ENCODE data around the gene ACTR5. TPM values are rescaled to one million over a fixed set of nuclear protein-coding genes. Genes with fewer than 3 reads are reported as not detected.
"Not testable (repeated sequence)": the region's sequence is repeated elsewhere in the genome, so short reads cannot be mapped to it uniquely, and the experiment has no call there.

The ACTR5 gene
- total RNA-seq, 1 donor from 2014 or later, result 15.2 TPM

GRCh38 chr20:38782275-38782674 lies 34.0 kb downstream of the ACTR5 start:
- peaks cover 2% of the 10 kb centered on the region for H3K27me3 Mint-ChIP-seq (ENCODE audit: insufficient read depth)
- intact Hi-C loops (cut with micrococcal nuclease), result no loop called here
- no peak overlapping the region for H3K27ac Mint-ChIP-seq
- H3K4me3 Mint-ChIP-seq, result no peak overlapping the region
- peaks cover 9% of the 10 kb centered on the region for H3K4me1 Mint-ChIP-seq (ENCODE audit: low read depth)
- peaks cover 3% of the 10 kb centered on the region for H3K36me3 Mint-ChIP-seq (ENCODE audit: low read depth)
- no peak for DNase-seq (ENCODE audit: low spot score)
- no peaks in the 10 kb centered on the region for H3K9me3 Mint-ChIP-seq

- intact Hi-C loops (cut with micrococcal nuclease), result no loop called here
- no peak overlapping the region for H3K27ac Mint-ChIP-seq
- no peak overlapping the region for H3K4me3 Mint-ChIP-seq
Measured at GRCh38 chr20:38787870-38788269, 39.6 kb downstream of the ACTR5 start.

GRCh38 chr20:38789503-38790199 lies 41.4 kb downstream of the ACTR5 start:
- H3K27ac Mint-ChIP-seq, result no peak overlapping the region
- H3K36me3 Mint-ChIP-seq (ENCODE audit: low read depth), result peaks cover 3% of the 10 kb centered on the region
- no peaks in the 10 kb centered on the region for H3K9me3 Mint-ChIP-seq
- H3K4me1 Mint-ChIP-seq (ENCODE audit: low read depth), result peaks cover 7% of the 10 kb centered on the region
- intact Hi-C loops (cut with micrococcal nuclease), result loop anchor here (1.0 to 2.0 kb wide), 2 partner anchors 104 to 143 kb away; no protein-coding TSS in a partner anchor
- H3K4me3 Mint-ChIP-seq, result no peak overlapping the region
- H3K27me3 Mint-ChIP-seq (ENCODE audit: insufficient read depth), result no peaks in the 10 kb centered on the region
- DNase-seq (ENCODE audit: low spot score), result no peak

More at GRCh38 chr20:38787870-38788269, 39.6 kb downstream of the ACTR5 start:
- H3K9me3 Mint-ChIP-seq, result no peaks in the 10 kb centered on the region
- H3K27me3 Mint-ChIP-seq (ENCODE audit: insufficient read depth), result no peaks in the 10 kb centered on the region
- peaks cover 7% of the 10 kb centered on the region for H3K4me1 Mint-ChIP-seq (ENCODE audit: low read depth)
- DNase-seq (ENCODE audit: low spot score), result no peak
- H3K36me3 Mint-ChIP-seq (ENCODE audit: low read depth), result peaks cover 3% of the 10 kb centered on the region

GRCh38 chr20:38790200-38791053 lies 42.2 kb downstream of the ACTR5 start:
- H3K9me3 Mint-ChIP-seq, result no peaks in the 10 kb centered on the region
- H3K27me3 Mint-ChIP-seq (ENCODE audit: insufficient read depth), result no peaks in the 10 kb centered on the region
- H3K36me3 Mint-ChIP-seq (ENCODE audit: low read depth), result peaks cover 3% of the 10 kb centered on the region
- peak; percentile 25 for DNase-seq (ENCODE audit: low spot score)
- intact Hi-C loops (cut with micrococcal nuclease), result loop anchor here (1.0 to 2.0 kb wide), 2 partner anchors 103 to 144 kb away; no protein-coding TSS in a partner anchor
- H3K27ac Mint-ChIP-seq, result no peak overlapping the region
- no peak overlapping the region for H3K4me3 Mint-ChIP-seq
- H3K4me1 Mint-ChIP-seq (ENCODE audit: low read depth), result peaks cover 7% of the 10 kb centered on the region

GRCh38 chr20:38791291-38791690 lies 43.0 kb downstream of the ACTR5 start:
- Mint-ChIP-seq H3K27me3 (ENCODE audit: insufficient read depth) (no peaks in the 10 kb centered on the region), H3K9me3 (no peaks in the 10 kb centered on the region), H3K4me1 (ENCODE audit: low read depth) (peaks cover 7% of the 10 kb centered on the region), H3K27ac (no peak overlapping the region), H3K36me3 (ENCODE audit: low read depth) (peaks cover under 1% of the 10 kb centered on the region), H3K4me3 (no peak overlapping the region)
- no peak for DNase-seq (ENCODE audit: low spot score)
- intact Hi-C loops (cut with micrococcal nuclease), result loop anchor here (2.0 kb wide), 1 partner anchor 144 kb away; no protein-coding TSS in a partner anchor

GRCh38 chr20:38791940-38792339 lies 43.7 kb downstream of the ACTR5 start:
- Mint-ChIP-seq H3K27ac (no peak overlapping the region), H3K4me1 (ENCODE audit: low read depth) (peaks cover 11% of the 10 kb centered on the region), H3K4me3 (no peak overlapping the region), H3K27me3 (ENCODE audit: insufficient read depth) (no peaks in the 10 kb centered on the region), H3K9me3 (no peaks in the 10 kb centered on the region), H3K36me3 (ENCODE audit: low read depth) (no peaks in the 10 kb centered on the region)
- intact Hi-C loops (cut with micrococcal nuclease), result loop anchor here (2.0 kb wide), 1 partner anchor 145 kb away; no protein-coding TSS in a partner anchor
- DNase-seq (ENCODE audit: low spot score), result no peak

GRCh38 chr20:38794057-38794456 lies 45.8 kb downstream of the ACTR5 start:
- H3K27ac Mint-ChIP-seq; DNase-seq (ENCODE audit: low spot score); H3K36me3 Mint-ChIP-seq (ENCODE audit: low read depth); H3K27me3 Mint-ChIP-seq (ENCODE audit: insufficient read depth); intact Hi-C loops (cut with micrococcal nuclease); H3K4me3 Mint-ChIP-seq: not testable (repeated sequence)
- Mint-ChIP-seq H3K9me3 (peaks cover 13% of the 10 kb centered on the region), H3K4me1 (ENCODE audit: low read depth) (peaks cover 24% of the 10 kb centered on the region)

- no peak for DNase-seq (ENCODE audit: low spot score)
- peaks cover 7% of the 10 kb centered on the region for H3K36me3 Mint-ChIP-seq (ENCODE audit: low read depth)
- no peak overlapping the region for H3K4me3 Mint-ChIP-seq
- no peaks in the 10 kb centered on the region for H3K27me3 Mint-ChIP-seq (ENCODE audit: insufficient read depth)
- H3K4me1 Mint-ChIP-seq (ENCODE audit: low read depth), result peaks cover 37% of the 10 kb centered on the region
- H3K27ac Mint-ChIP-seq, result peak overlapping the region; percentile 21
- H3K9me3 Mint-ChIP-seq, result peaks cover 15% of the 10 kb centered on the region
- intact Hi-C loops (cut with micrococcal nuclease), result no loop called here
Measured at GRCh38 chr20:38798266-38798665, 50.0 kb downstream of the ACTR5 start.

GRCh38 chr20:38799203-38799602 lies 50.9 kb downstream of the ACTR5 start:
- Mint-ChIP-seq H3K9me3 (peaks cover 15% of the 10 kb centered on the region), H3K4me1 (ENCODE audit: low read depth) (peaks cover 46% of the 10 kb centered on the region), H3K4me3 (peak overlapping the region; percentile 72), H3K27ac (peak overlapping the region; percentile 52), H3K36me3 (ENCODE audit: low read depth) (peaks cover 7% of the 10 kb centered on the region), H3K27me3 (ENCODE audit: insufficient read depth) (no peaks in the 10 kb centered on the region)
- intact Hi-C loops (cut with micrococcal nuclease), result no loop called here
- no peak for DNase-seq (ENCODE audit: low spot score)

- Mint-ChIP-seq H3K27ac (no peak overlapping the region), H3K9me3 (peaks cover 15% of the 10 kb centered on the region), H3K36me3 (ENCODE audit: low read depth) (peaks cover 11% of the 10 kb centered on the region), H3K27me3 (ENCODE audit: insufficient read depth) (no peaks in the 10 kb centered on the region), H3K4me1 (ENCODE audit: low read depth) (peaks cover 56% of the 10 kb centered on the region), H3K4me3 (no peak overlapping the region)
- DNase-seq (ENCODE audit: low spot score), result no peak
- intact Hi-C loops (cut with micrococcal nuclease), result loop anchor here (10.0 kb wide), 1 partner anchor 224 kb away; no protein-coding TSS in a partner anchor
Measured at GRCh38 chr20:38800882-38801281, 52.6 kb downstream of the ACTR5 start.

- H3K27me3 Mint-ChIP-seq (ENCODE audit: insufficient read depth), result no peaks in the 10 kb centered on the region
- DNase-seq (ENCODE audit: low spot score), result no peak
- peaks cover under 1% of the 10 kb centered on the region for H3K9me3 Mint-ChIP-seq
- peaks cover 56% of the 10 kb centered on the region for H3K4me1 Mint-ChIP-seq (ENCODE audit: low read depth)
- peak overlapping the region; percentile 96 for H3K27ac Mint-ChIP-seq
- intact Hi-C loops (cut with micrococcal nuclease), result loop anchor here (10.0 kb wide), 1 partner anchor 221 kb away; no protein-coding TSS in a partner anchor
- peaks cover 26% of the 10 kb centered on the region for H3K36me3 Mint-ChIP-seq (ENCODE audit: low read depth)
- peak overlapping the region; percentile 88 for H3K4me3 Mint-ChIP-seq
Measured at GRCh38 chr20:38804221-38804620, 56.0 kb downstream of the ACTR5 start.

- Mint-ChIP-seq H3K36me3 (ENCODE audit: low read depth) (peaks cover 29% of the 10 kb centered on the region), H3K4me1 (ENCODE audit: low read depth) (peaks cover 58% of the 10 kb centered on the region)
- intact Hi-C loops (cut with micrococcal nuclease), result loop anchor here (1.0 to 10.0 kb wide), 4 partner anchors 57 to 220 kb away; partner anchors contain the start of gene ACTR5
Measured at GRCh38 chr20:38804682-38805501, 56.6 kb downstream of the ACTR5 start.

More at GRCh38 chr20:38804682-38805501, 56.6 kb downstream of the ACTR5 start:
- Mint-ChIP-seq H3K9me3 (no peaks in the 10 kb centered on the region), H3K27me3 (ENCODE audit: insufficient read depth) (no peaks in the 10 kb centered on the region), H3K4me3 (peak overlapping the region; percentile 88), H3K27ac (peak overlapping the region; percentile 96)
- DNase-seq (ENCODE audit: low spot score), result peak; percentile 77

Data from activated T-helper 1 cell treated with anti-CD3 and anti-CD28 coated beads, Interleukin-12 subunit alpha, Interleukin-12 subunit beta, Interleukin-2, Interleukin-4 antibody, amounts not matched to agents 30 ng/mL and 10 ng/mL and 1 ng/mL, durations not matched to agents 14 hours and 24 hours and 36 hours (primary cell).